Adrenal gland (tissue), 5 donors: Measurements from ENCODE around the gene AGR2.

Source experiments
- CTCF ChIP-seq, 6 experiments: fragments of 450-650 bp in 4 of 6; fragments of 200-600 bp in 2 of 6; sonication (generic) in 1 of 6; IDR thresholded peaks; 1 replicate in 5 of 6; 2 replicates in 1 of 6; pipeline versions ENCODE4 v1.5.1 to v1.8.0; 2016 to 2021; ENCODE audit warnings: antibody characterized with exemption in 6 of 6, mild to moderate bottlenecking in 2 of 6, moderate library complexity in 1 of 6
- POLR2A ChIP-seq, 2 donors: fragments of 450-650 bp; IDR thresholded peaks; one replicate each; pipeline ENCODE4 v1.6.1; 2017; ENCODE audit warnings: antibody characterized with exemption in 2 of 2, mild to moderate bottlenecking in 2 of 2, moderate library complexity in 1 of 2
- donor health status: DM: no; HTN: no; CAD: no.

- TF ChIP-seq CTCF (IDR thresholded peaks at IDR 0.05) = no peak
- no peak for TF ChIP-seq POLR2A (IDR thresholded peaks at IDR 0.05)
These were observed 42.6 kb downstream of the AGR2 start for GRCh38 chr7:16762177-16762576.
